Neural cell (in vitro differentiated cells): Measurements from ENCODE around the gene SRSF8.

Experiments
- EP300 ChIP-seq: fragments of 450-650 bp; conservative IDR thresholded peaks from 2 replicates; pipeline ENCODE4 v1.6.1; 2014; ENCODE audit warnings: antibody characterized with exemption, mild to moderate bottlenecking, moderate library complexity; ENCODE audit not compliant: poor library complexity, severe bottlenecking
- POLR2AphosphoS5 ChIP-seq: IDR thresholded peaks from 2 replicates; pipeline ENCODE4 v1.6.1; 2012
- REST ChIP-seq: IDR thresholded peaks from 2 replicates; pipeline ENCODE4 v1.6.1; 2012; ENCODE audit warnings: borderline replicate concordance
- SMC3 ChIP-seq: fragments of 450-650 bp; conservative IDR thresholded peaks from 2 replicates; pipeline ENCODE4 v1.6.1; 2014; ENCODE audit warnings: antibody characterized with exemption, mild to moderate bottlenecking, moderate library complexity; ENCODE audit not compliant: poor library complexity
- TAF1 ChIP-seq: IDR thresholded peaks from 2 replicates; pipeline ENCODE4 v1.6.1; 2012; ENCODE audit warnings: low read depth
- TF ChIP-seq, protein P1 (sequence below): fragments of 450-650 bp; IDR thresholded peaks from 2 replicates; pipeline ENCODE4 v1.5.1; 2014; ENCODE audit warnings: antibody characterized with exemption, mild to moderate bottlenecking, moderate library complexity; ENCODE audit not compliant: poor library complexity, severe bottlenecking

GRCh38 chr11:95108159-95108611, 41.5 kb downstream of the SRSF8 start:
- no peak for TF ChIP-seq POLR2AphosphoS5
- TF ChIP-seq, protein P1, sequence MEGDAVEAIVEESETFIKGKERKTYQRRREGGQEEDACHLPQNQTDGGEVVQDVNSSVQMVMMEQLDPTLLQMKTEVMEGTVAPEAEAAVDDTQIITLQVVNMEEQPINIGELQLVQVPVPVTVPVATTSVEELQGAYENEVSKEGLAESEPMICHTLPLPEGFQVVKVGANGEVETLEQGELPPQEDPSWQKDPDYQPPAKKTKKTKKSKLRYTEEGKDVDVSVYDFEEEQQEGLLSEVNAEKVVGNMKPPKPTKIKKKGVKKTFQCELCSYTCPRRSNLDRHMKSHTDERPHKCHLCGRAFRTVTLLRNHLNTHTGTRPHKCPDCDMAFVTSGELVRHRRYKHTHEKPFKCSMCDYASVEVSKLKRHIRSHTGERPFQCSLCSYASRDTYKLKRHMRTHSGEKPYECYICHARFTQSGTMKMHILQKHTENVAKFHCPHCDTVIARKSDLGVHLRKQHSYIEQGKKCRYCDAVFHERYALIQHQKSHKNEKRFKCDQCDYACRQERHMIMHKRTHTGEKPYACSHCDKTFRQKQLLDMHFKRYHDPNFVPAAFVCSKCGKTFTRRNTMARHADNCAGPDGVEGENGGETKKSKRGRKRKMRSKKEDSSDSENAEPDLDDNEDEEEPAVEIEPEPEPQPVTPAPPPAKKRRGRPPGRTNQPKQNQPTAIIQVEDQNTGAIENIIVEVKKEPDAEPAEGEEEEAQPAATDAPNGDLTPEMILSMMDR: no peak
- no peak for TF ChIP-seq REST
- TF ChIP-seq TAF1: no peak
- no peak for TF ChIP-seq EP300
- no peak for TF ChIP-seq SMC3
